Mesenchymal stem cell (in vitro differentiated cells and primary cell): Measurements from ENCODE around the gene SLAMF7.

Experiments used
- DNase-seq: peaks from one replicate; pipeline ENCODE4 v3.0.0-alpha.2; 2013
- H2AFZ ChIP-seq: one replicate; pipeline ENCODE4 v1.6.1; 2013; ENCODE audit warnings: low read depth, mild to moderate bottlenecking, control low read depth, inconsistent platforms, low read length, moderate library complexity
- H2AK5ac ChIP-seq: 2 replicates; pipeline ENCODE4 v1.6.1; 2013; ENCODE audit warnings: low read length, moderate library complexity, mild to moderate bottlenecking, inconsistent platforms; ENCODE audit not compliant: severe bottlenecking
- H2BK120ac ChIP-seq: one replicate; pipeline ENCODE4 v1.6.1; 2013; ENCODE audit warnings: low read depth, mild to moderate bottlenecking, inconsistent platforms, low read length, moderate library complexity
- H2BK12ac ChIP-seq, 2 experiments: one replicate each; pipeline ENCODE4 v1.6.1; 2013; ENCODE audit warnings: inconsistent platforms in 2 of 2, low read length in 2 of 2, mild to moderate bottlenecking in 2 of 2, moderate library complexity in 2 of 2, control low read depth in 1 of 2
- H2BK15ac ChIP-seq: one replicate; pipeline ENCODE4 v1.6.1; 2013; ENCODE audit warnings: mild to moderate bottlenecking, low read depth, inconsistent platforms; ENCODE audit not compliant: poor library complexity, severe bottlenecking
- H2BK5ac ChIP-seq: 2 replicates; pipeline ENCODE4 v1.6.1; 2013; ENCODE audit warnings: low read depth, mild to moderate bottlenecking, low read length, control low read depth, inconsistent platforms; ENCODE audit not compliant: poor library complexity, severe bottlenecking
- H3K14ac ChIP-seq, 2 experiments: one replicate each; pipeline ENCODE4 v1.6.1; 2013; ENCODE audit warnings: inconsistent platforms in 2 of 2, low read length in 2 of 2, control low read depth in 1 of 2, mild to moderate bottlenecking in 1 of 2, moderate library complexity in 1 of 2
- H3K18ac ChIP-seq, 2 experiments: one replicate each; pipeline ENCODE4 v1.6.1; 2013; ENCODE audit warnings: inconsistent platforms in 2 of 2, low read length in 2 of 2, control low read depth in 1 of 2, low read depth in 1 of 2, mild to moderate bottlenecking in 1 of 2
- H3K23ac ChIP-seq, 2 experiments: one replicate each; pipeline ENCODE4 v1.6.1; 2013; ENCODE audit warnings: inconsistent platforms in 2 of 2, low read length in 2 of 2, mild to moderate bottlenecking in 2 of 2, moderate library complexity in 2 of 2, control low read depth in 1 of 2
- H3K27ac ChIP-seq: 2 replicates; pipeline ENCODE4 v1.5.1; 2013; ENCODE audit warnings: mild to moderate bottlenecking, moderate library complexity, low read length, control low read depth, inconsistent platforms; ENCODE audit not compliant: poor library complexity, severe bottlenecking
- H3K27me3 ChIP-seq, 2 experiments: 2 replicates each; pipeline versions ENCODE4 v1.6.1 to v1.7.0; 2013; ENCODE audit warnings: low read length in 2 of 2, mild to moderate bottlenecking in 2 of 2, moderate library complexity in 2 of 2, control low read depth in 1 of 2, inconsistent platforms in 1 of 2; ENCODE audit not compliant: control insufficient read depth in 1 of 2, insufficient read depth in 1 of 2
- H3K36me3 ChIP-seq, 2 experiments: 2 replicates each; pipeline versions ENCODE4 v1.6.1 to v1.7.0; 2013; ENCODE audit warnings: low read length in 2 of 2, control low read depth in 1 of 2, inconsistent platforms in 1 of 2, low read depth in 1 of 2, mild to moderate bottlenecking in 1 of 2; ENCODE audit not compliant: insufficient read depth in 2 of 2, control insufficient read depth in 1 of 2
- H3K4ac ChIP-seq, 2 experiments: one replicate each; pipeline ENCODE4 v1.6.1; 2013; ENCODE audit warnings: inconsistent platforms in 2 of 2, low read length in 2 of 2, mild to moderate bottlenecking in 2 of 2, moderate library complexity in 2 of 2, control low read depth in 1 of 2, low read depth in 1 of 2
- H3K4me1 ChIP-seq: 2 replicates; pipeline ENCODE4 v1.6.1; 2013; ENCODE audit warnings: low read depth, low read length, control low read depth; ENCODE audit not compliant: control insufficient read depth, insufficient read depth
- H3K4me2 ChIP-seq: 2 replicates; pipeline ENCODE4 v1.6.1; 2013; ENCODE audit warnings: low read length, mild to moderate bottlenecking, inconsistent platforms; ENCODE audit not compliant: poor library complexity, severe bottlenecking
- H3K4me3 ChIP-seq, 2 experiments: 2 replicates each; pipeline versions ENCODE4 v1.5.1 to v1.7.0; 2013; ENCODE audit warnings: low read length in 2 of 2, mild to moderate bottlenecking in 2 of 2, control low read depth in 1 of 2, low read depth in 1 of 2; ENCODE audit not compliant: insufficient read depth in 1 of 2
- H3K79me1 ChIP-seq: replicated peaks from 2 replicates; pipeline ENCODE4 v1.6.1; 2013; ENCODE audit warnings: mild to moderate bottlenecking, control low read depth, low read length, inconsistent platforms; ENCODE audit not compliant: poor library complexity, severe bottlenecking
- H3K9ac ChIP-seq: 2 replicates; pipeline ENCODE4 v1.7.0; 2013; ENCODE audit warnings: mild to moderate bottlenecking, low read length, moderate library complexity
- H3K9me3 ChIP-seq: 2 replicates; pipeline ENCODE4 v1.7.0; 2013; ENCODE audit warnings: mild to moderate bottlenecking, low read length; ENCODE audit not compliant: control insufficient read depth
- H4K8ac ChIP-seq: one replicate; pipeline ENCODE4 v1.6.1; 2013; ENCODE audit warnings: inconsistent platforms, mild to moderate bottlenecking, low read length, moderate library complexity
- H4K91ac ChIP-seq: one replicate; pipeline ENCODE4 v1.6.1; 2013; ENCODE audit warnings: mild to moderate bottlenecking, low read length, inconsistent platforms
- WGBS: methylation state at CpG from one replicate; pipeline ENCODE4 v1.1.7; 2013; ENCODE audit warnings: mixed read lengths; 5-methylcytosine and 5-hydroxymethylcytosine counted together

The SLAMF7 gene

DNA sequence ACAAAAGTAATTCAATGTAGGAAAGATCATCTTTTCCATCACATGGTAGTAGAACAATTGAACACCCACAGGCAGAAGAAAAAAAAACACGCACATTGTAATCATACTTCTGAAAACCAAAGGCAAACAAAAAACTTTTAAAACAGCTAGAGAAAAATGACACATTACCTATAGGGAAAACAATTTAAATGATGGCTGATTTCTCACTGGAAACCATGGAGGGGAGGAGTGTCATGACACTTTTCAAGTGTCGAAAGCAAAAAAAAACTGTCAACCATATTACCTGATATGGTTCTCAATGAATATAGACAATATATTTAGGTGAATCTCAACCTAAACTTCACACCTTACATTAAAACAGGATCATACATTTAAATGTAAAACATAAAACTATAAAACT, 776 bp upstream of the SLAMF7 start:
- WGBS: no CpG with 5 or more reads among the region's 2 CpGs
- no peak overlapping the region for H3K14ac ChIP-seq
- H3K79me1 ChIP-seq: no peaks in the 10 kb centered on the region
- no peaks in the 10 kb centered on the region for H3K36me3 ChIP-seq
- DNase-seq: no peak
- H2BK120ac ChIP-seq: no peak overlapping the region
- no peaks in the 10 kb centered on the region for H3K4me1 ChIP-seq
- H3K27ac ChIP-seq: no peak overlapping the region
- H2BK15ac ChIP-seq: no peak overlapping the region
- H3K4ac ChIP-seq: no peak overlapping the region
- H3K18ac ChIP-seq: no peak overlapping the region
- H3K23ac ChIP-seq: no peak overlapping the region
- H2BK5ac ChIP-seq: no peak overlapping the region
- H3K4me2 ChIP-seq: no peak overlapping the region
- H3K9me3 ChIP-seq: no peaks in the 10 kb centered on the region
- peaks cover 0 to 10% of the 10 kb centered on the region in 2 experiments for H3K27me3 ChIP-seq
- no peak overlapping the region for H2BK12ac ChIP-seq
- H3K4me3 ChIP-seq: no peak overlapping the region
- no peak overlapping the region for H4K8ac ChIP-seq
- H3K9ac ChIP-seq: no peak overlapping the region
- no peak overlapping the region for H4K91ac ChIP-seq
- H2AFZ ChIP-seq: no peak overlapping the region
- H2AK5ac ChIP-seq: no peak overlapping the region

DNA sequence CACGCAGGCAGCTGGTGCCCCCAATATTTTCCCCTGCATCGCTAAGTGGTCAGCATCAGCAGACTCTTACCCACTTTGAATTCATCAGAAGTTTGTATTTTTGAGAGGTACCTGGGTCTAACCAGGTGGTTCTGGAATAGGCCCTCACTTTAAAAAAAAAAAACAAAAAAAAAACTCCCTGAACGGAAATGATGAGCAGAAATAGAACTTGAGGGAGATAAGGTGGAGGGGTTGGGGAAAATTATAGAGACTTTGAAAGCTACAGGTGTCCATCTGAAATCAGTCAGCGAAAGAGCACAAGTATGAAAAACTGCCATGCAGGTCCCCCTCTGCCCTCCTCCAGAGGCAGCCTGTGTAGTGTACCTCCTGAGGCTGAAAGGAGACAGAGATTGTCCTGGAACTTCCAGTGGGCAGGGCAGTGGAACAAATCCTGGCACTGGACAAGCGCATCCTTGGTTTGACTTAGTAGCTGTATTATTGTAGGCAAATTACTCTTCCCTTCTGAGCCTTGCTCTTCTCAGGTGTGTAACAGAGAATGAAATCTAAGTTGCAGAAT, 1.2 kb downstream of the SLAMF7 start:
- H3K18ac ChIP-seq: no peak overlapping the region
- H4K91ac ChIP-seq: no peak overlapping the region
- H2AFZ ChIP-seq: no peak overlapping the region
- H3K36me3 ChIP-seq: no peaks in the 10 kb centered on the region
- H3K27me3 ChIP-seq: peaks cover 3 to 10% of the 10 kb centered on the region in 2 experiments
- 79% methylated on average over 5 of the region's 5 CpGs for WGBS
- H2BK120ac ChIP-seq: no peak overlapping the region
- no peak for DNase-seq
- no peak overlapping the region for H2BK12ac ChIP-seq
- no peak overlapping the region for H3K4me2 ChIP-seq
- H3K9ac ChIP-seq: no peak overlapping the region
- H3K27ac ChIP-seq: no peak overlapping the region
- H2BK5ac ChIP-seq: no peak overlapping the region
- no peak overlapping the region for H2AK5ac ChIP-seq
- H3K14ac ChIP-seq: no peak overlapping the region
- H2BK15ac ChIP-seq: no peak overlapping the region
- H3K79me1 ChIP-seq: no peaks in the 10 kb centered on the region
- H4K8ac ChIP-seq: no peak overlapping the region
- no peaks in the 10 kb centered on the region for H3K9me3 ChIP-seq
- H3K4me3 ChIP-seq: no peak overlapping the region
- no peaks in the 10 kb centered on the region for H3K4me1 ChIP-seq
- no peak overlapping the region for H3K4ac ChIP-seq
- H3K23ac ChIP-seq: no peak overlapping the region

DNA sequence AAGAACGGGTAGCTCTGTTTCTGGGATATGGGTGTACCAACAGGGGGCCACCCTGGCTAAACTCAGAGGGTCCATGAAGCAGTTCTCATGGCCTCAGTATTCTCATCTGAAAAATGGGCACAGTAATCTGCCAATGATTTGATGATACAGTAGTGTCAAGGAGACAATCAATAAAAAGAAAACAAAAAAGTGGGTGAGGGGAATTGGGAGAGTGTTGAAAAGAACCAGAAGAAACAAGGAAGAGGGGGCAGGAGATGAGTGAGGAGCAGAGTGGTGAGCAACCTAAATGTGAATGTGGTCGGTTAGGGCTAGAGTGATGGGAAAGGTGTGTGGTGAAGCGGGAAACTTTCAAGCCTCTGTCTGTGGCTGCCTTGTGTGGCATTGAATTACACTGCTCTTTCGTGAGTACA, 2.0 kb downstream of the SLAMF7 start:
- H3K4me2 ChIP-seq: no peak overlapping the region
- no peaks in the 10 kb centered on the region for H3K4me1 ChIP-seq
- H3K27me3 ChIP-seq: peaks cover 3 to 10% of the 10 kb centered on the region in 2 experiments
- no peak overlapping the region for H3K4me3 ChIP-seq
- H4K8ac ChIP-seq: no peak overlapping the region
- H3K18ac ChIP-seq: no peak overlapping the region
- no peak overlapping the region for H2AK5ac ChIP-seq
- H4K91ac ChIP-seq: no peak overlapping the region
- H2BK120ac ChIP-seq: no peak overlapping the region
- H3K4ac ChIP-seq: no peak overlapping the region
- no peak overlapping the region for H3K14ac ChIP-seq
- no peaks in the 10 kb centered on the region for H3K36me3 ChIP-seq
- H3K9me3 ChIP-seq: no peaks in the 10 kb centered on the region
- H3K9ac ChIP-seq: no peak overlapping the region
- H3K79me1 ChIP-seq: no peaks in the 10 kb centered on the region
- WGBS: 90% methylated on average over 3 of the region's 4 CpGs
- no peak overlapping the region for H2BK5ac ChIP-seq
- H3K23ac ChIP-seq: no peak overlapping the region
- DNase-seq: no peak
- no peak overlapping the region for H2BK15ac ChIP-seq
- no peak overlapping the region for H2BK12ac ChIP-seq
- no peak overlapping the region for H3K27ac ChIP-seq
- no peak overlapping the region for H2AFZ ChIP-seq

DNA sequence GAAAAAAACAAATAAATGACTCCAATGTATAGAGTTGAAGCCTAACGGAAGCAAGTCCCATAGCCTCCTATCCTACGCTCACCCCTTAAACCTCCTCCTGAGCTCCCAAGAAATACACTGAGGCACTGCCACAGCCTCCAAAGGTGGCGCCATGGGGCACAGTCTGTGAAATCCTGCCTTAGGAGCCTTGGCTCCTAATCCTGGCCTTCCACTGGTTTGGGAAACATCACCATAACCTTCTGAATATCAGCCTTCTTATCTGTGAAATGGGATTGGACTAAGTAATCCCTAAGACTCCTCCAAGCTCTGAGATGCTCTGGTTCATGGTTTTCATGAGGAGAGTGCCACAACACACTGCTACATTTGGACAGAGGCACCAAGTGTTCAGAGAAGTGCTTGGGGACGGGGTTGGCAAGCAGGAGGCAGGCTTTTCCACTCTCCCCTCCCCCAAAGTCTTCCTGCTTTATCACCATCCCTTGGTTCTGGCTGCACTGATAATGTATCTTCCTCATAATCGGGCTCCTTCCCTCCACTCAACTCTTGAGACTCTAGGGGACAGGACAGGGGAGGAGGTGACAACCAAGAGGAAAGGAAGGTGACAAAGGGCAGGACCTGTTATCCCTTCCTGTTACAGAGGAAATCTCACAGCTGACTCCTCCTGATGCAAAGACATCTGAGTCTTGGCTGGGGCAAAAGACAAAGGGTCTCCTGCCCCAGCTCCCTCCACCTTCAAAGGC, 2.7 kb downstream of the SLAMF7 start:
- no peaks in the 10 kb centered on the region for H3K36me3 ChIP-seq
- peaks cover 3 to 10% of the 10 kb centered on the region in 2 experiments for H3K27me3 ChIP-seq
- H3K14ac ChIP-seq: no peak overlapping the region
- no peak overlapping the region for H3K27ac ChIP-seq
- H3K23ac ChIP-seq: no peak overlapping the region
- H4K91ac ChIP-seq: peak overlapping the region; percentile 46
- no peaks in the 10 kb centered on the region for H3K79me1 ChIP-seq
- H2AK5ac ChIP-seq: no peak overlapping the region
- no peaks in the 10 kb centered on the region for H3K9me3 ChIP-seq
- no peaks in the 10 kb centered on the region for H3K4me1 ChIP-seq
- H3K18ac ChIP-seq: no peak overlapping the region
- H2BK15ac ChIP-seq: no peak overlapping the region
- H3K4me2 ChIP-seq: no peak overlapping the region
- no peak overlapping the region for H2BK5ac ChIP-seq
- no peak overlapping the region for H2BK12ac ChIP-seq
- H3K9ac ChIP-seq: no peak overlapping the region
- no peak overlapping the region for H4K8ac ChIP-seq
- no peak overlapping the region for H2AFZ ChIP-seq
- 78% methylated on average over 5 of the region's 5 CpGs for WGBS
- no peak for DNase-seq
- no peak overlapping the region for H3K4ac ChIP-seq
- no peak overlapping the region for H2BK120ac ChIP-seq
- no peak overlapping the region for H3K4me3 ChIP-seq
